ENCODE measurements around the gene BCL11A. TPM values are rescaled to one million over a fixed set of nuclear protein-coding genes. Genes with fewer than 3 reads are reported as not detected.

The BCL11A gene
- polyA plus RNA-seq, 3 donors: 12.7 to 14.2 (median 12.8) TPM

DNA sequence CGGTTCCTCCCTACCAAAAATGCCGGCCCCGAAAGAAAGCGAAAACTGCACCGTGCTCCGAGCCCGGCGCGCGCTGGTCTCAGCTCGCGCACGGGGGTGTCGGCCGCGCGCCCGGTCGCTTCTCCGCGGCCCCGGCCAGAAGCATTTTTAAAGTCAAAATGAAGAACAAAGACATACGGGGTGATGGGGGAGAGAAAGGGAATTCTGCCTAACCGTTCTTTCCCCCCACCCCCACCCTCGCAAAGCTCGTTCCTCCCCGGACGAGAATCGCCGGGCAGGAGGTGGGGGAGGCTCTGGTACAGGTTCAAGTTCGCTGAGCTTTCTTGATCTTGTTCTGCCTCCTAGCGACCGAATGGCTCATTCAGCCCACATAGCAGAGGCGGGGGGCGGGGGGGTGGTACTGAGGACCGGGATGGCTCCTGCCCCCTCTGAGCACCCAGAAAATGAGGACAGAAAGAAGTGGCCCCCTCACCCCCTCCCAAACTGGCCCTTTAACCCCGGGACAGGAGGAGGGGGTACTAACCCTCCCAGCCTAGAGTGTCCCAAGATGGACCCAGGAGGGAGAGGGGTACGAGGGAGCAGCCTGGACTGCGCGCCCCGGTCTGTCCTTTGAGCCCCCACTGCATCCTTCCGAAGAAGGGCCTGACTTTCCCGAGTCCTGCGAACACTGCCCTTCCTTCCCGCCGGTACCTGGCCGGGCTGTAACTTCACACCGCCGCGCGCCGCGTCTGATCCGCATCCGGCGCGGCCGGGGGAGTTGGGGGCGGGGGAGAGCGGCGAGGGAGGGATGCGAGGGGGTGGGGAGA, 3.1 kb downstream of the BCL11A start:
- DNase-seq (ENCODE audit: extremely low read depth in 1 of 11, low read depth in 9 of 11, low spot score in 4 of 11): peak in 8 of 11 donors; percentile 78 to 91 (median 84)

DNA sequence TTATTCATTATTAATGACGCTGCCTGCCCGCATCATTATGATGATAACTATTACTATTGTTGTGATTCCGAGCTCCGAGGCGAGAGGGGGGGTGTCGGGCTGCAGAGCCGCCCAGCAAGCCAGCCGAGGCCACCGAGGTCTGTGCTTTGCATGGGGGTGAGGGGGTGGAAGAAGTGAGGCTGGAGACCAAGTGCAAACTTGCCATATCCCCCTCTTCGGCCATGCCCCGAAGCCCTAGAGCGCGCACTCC, 3.6 kb downstream of the BCL11A start:
- DNase-seq (ENCODE audit: extremely low read depth in 1 of 11, low read depth in 9 of 11, low spot score in 4 of 11): no peak

DNA sequence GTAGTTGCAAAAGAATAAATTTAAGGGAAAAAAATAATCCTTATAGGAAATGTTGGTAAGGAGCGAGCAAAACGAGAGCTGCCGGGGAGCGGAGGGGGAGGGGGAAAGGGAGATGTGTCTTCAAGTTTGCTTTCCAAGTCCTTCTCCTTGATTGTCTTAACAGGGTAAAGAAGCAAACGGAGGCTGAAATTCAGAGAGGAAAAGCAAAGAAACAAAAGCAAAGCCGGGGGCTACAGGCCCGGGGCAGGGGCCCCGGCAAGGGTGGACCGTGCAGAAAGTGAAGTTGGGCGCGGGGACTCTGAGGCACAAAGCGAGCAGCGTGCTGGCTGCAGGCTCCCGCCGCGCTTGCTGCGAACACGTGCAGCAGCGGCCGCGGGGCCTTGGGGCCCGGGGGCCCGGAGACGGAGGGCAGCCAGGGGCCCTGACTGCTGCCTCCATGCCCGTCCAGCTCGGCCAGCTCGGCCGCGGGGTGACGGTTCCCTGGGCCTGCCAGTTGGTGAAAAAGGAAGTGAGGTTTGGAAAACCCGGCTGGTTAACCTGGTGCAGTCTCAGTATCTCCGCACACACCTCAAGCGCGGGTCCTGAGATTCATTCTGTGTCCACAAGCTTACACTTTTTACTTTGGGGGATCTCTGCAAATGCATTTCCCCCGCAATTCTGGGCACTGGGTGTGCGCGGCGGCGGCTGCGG, 4.1 kb downstream of the BCL11A start:
- no peak for DNase-seq (ENCODE audit: extremely low read depth in 1 of 11, low read depth in 9 of 11, low spot score in 4 of 11)

DNA sequence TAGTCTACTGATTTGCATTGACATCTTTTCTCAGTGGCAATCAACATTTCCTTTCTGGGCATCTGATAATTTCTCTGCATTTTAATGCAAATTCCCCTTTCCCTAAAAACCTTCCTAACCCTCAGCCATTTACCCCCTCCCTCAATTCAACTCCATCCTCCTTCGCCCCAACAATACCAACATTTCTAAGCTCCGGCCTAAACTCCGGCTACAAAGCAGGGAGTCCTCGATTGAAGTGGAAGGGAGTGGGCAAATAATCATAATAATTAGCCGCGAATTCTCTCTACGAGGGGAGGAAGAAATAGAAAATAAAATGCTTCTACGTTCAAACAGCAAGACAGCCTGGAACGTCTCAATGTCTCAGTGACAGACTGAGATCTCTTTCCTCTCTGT, 4.6 kb downstream of the BCL11A start:
- DNase-seq (ENCODE audit: extremely low read depth in 1 of 11, low read depth in 9 of 11, low spot score in 4 of 11): no peak

DNA sequence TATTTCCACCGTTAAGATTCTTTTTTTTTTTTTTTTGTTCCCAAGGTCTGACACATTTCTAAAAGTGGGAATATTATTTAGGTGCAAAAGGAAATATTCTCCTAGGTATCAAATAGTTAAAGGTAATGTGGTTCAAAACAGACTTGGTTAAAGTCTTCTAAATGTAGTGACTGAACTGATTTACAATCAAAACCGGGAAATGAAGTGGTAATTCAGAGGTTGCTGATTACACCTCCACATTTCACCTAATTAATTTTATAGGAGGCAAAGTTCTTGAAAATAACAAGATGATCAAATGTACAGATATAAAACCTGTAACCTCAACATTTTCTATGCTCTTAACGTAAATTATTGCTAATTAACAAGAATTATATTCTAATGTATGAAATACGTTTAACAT, 5.1 kb downstream of the BCL11A start:
- DNase-seq (ENCODE audit: extremely low read depth in 1 of 11, low read depth in 9 of 11, low spot score in 4 of 11): no peak

DNA sequence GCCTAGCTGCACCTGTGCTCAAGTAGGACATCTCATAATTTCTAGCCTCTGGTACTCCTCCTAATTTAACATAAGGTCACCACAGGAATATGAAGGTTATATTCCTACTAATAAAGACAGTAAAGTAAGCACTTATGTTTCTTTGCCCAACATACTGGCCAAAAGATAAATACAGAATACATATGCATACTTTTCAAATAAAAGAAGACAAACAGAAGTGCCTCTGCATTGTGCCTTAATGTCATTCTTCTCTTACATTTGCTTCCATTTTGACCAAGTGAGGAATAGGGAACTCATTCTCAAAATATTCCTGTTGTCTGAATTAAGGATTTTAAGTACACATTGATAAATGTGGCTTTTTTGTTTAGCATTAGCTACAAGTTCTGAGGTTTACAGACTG, 5.6 kb downstream of the BCL11A start:
- DNase-seq (ENCODE audit: extremely low read depth in 1 of 11, low read depth in 9 of 11, low spot score in 4 of 11): no peak

DNA sequence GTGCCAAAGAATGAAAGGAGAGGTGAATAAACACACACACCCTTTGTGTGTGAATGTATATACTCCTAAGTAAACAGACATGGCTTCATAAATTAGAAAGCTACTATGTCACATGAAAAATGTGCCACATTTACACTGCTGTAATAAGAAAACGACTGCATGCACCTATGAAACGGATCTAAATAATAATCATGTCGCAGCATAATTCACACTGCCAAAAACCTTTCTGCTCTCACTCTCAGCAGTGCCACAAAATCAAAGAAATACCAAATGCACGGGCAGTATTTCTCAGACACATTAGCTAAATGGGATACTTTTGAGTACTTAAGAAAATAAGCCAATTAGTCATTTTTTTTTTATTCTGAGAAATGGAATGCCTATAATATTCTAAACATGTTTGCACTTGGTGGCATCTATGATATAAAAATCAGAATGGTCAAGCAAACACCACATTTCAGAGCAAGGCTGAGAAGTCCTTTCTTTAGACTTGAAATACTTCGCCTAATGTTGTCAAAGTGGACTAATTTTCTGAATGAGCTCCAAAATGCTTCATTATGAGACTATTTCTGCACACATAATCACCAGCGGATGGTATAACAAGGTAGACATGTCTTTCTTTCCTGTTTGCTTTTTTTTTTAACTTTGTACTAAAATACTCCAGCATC, 6.6 kb downstream of the BCL11A start:
- DNase-seq (ENCODE audit: extremely low read depth in 1 of 11, low read depth in 9 of 11, low spot score in 4 of 11): no peak

DNA sequence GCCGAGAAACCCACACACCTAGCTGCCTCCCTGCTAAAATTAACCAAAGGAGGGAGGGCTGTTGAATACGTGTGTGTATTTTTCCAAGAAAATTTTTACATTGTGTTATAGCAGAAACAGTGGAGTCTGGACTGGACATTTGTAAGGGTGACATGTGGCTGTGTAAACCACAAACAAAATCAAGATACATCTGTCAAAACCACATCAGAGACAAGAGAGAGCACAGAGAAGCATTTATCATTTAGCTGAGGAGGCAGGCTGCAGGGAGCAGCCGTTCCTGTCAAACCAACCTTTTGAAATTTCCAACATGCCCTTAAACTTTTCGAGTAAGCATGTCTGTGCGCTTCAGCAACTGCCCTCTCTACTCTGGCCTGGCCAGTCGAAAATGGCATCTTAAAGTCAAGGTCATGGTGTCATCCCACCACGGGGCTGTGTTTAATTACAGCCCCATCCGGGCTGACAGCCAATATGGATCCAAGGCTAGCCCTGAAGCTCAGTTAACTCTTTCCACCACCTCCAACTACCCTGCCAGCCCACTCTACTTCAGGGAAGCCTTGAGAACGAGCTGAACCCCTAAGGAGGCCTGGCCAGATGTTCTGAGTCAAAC, 8.4 kb downstream of the BCL11A start:
- no peak for DNase-seq (ENCODE audit: extremely low read depth in 1 of 11, low read depth in 9 of 11, low spot score in 4 of 11)

DNA sequence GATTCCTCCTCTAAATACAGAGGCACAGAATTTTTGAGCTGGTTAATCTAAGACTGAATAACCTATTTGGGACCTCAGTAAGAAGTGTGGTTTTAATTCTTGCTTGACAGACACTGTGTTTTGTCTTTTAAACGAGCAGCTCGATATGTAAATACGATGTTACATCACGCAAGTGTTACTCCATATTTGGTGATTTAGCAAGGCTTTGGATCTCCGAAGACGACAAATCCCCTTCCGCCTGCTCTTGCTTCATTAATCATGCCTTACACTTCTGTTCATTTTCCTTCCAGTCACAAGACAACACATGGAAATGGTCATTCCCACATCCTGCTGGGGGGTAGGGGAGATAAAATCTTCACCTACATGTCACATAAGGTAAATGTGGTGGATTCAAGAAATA, 9.4 kb downstream of the BCL11A start:
- no peak for DNase-seq (ENCODE audit: extremely low read depth in 1 of 11, low read depth in 9 of 11, low spot score in 4 of 11)

DNA sequence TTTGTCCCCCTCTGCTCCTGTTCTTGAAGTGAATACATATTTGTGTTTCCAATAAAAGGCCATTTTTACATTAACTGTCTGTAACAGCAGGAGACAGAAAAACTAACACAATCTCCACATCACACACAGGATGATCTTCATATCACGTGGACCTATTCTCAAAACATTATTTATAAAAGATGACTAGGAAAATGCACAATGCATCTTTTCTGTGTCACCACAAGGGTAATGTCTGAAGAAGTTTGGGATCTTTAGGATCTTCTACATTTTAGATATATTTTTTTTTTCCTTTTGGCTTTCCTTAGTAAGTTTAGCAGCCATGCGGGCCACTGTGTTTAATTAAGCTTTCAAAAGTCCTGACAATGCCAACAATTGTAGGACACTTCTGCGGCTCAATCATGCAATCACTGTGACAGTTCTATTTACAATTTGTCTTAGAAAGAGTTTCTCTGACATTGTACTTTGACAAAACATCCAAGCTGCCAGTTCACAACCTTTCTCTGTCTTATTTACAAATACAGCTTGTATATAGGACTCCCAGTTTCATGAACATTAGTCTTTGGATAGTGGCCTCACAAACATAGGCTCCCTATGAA, 12.3 kb downstream of the BCL11A start:
- DNase-seq (ENCODE audit: extremely low read depth in 1 of 11, low read depth in 9 of 11, low spot score in 4 of 11): no peak

DNA sequence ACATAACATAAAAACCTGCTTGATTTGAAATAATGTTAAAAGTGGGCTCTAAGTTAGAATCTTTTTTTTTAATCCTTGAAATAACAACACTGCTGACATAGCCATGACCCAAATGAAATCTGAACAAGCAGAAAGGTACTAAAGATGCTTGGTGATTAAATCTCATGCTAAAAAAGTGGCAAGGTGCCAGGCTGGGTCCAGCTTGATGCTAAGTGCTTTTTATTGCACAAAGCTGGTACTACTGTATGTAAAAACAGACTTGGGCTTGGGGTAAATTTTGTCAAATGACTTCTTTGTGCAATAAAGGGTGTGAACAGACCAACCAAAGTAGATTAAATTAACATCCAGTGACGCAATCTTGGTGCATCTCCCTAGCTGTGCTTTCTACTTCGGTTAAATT, 13.4 kb downstream of the BCL11A start:
- DNase-seq (ENCODE audit: extremely low read depth in 1 of 11, low read depth in 9 of 11, low spot score in 4 of 11): no peak

DNA sequence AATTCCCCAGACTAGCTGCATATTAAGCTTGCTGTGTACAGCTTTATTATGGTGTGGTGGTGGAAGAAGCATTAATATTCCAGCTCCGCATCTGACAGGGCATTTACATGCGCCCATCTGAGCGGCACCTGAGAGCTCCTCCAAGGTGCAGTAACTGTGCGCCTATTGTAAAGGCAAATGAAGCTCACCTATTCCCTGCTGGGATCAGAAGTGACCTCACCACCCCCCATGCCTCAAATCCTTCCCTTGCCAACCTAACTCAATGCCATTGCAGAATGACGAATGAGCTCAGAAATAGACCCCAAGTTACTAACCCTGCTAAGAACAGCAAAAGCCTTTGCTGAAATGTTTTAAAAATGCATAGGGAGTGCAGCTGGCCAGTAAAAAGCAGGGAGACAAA, 14.3 kb downstream of the BCL11A start:
- DNase-seq (ENCODE audit: extremely low read depth in 1 of 11, low read depth in 9 of 11, low spot score in 4 of 11): no peak

DNA sequence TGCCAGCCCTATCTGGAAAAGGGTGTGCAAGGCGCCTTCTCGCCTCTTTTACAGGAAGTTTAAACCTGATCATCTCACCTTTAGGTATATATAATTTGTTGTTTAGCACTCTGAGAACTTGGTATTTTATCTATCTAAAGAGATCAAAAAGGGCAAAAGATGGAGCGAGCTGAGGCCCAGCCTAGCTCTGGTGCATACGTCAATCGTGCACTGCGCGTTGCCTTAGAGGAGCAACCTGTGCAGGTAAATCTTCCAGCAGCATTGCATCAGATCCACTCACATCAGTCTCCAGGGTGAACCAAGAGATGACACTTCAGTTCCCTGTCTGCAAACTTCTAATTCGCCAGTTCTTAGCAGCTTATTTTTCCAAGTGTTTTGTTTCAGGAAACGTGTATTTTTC, 15.4 kb downstream of the BCL11A start:
- DNase-seq (ENCODE audit: extremely low read depth in 1 of 11, low read depth in 9 of 11, low spot score in 4 of 11): no peak

DNA sequence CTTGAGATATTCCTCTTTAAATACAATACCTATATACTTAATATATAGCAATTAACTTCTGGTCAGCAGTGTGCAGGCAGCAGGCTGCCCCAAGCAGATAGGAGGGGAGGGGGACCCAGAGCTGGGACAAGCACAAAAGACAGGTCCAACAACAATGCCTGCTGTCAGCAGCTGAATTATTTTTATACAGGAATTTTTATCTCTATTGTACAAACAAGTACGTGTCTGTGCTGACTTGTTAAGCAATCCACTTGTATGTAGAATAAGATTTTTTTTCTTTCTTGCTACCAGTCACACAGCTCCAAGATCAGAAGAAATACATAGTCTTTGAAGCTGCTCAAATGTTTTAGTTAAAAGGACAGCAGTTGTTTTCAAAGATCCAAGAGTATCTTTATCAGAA, 16.7 kb downstream of the BCL11A start:
- no peak for DNase-seq (ENCODE audit: extremely low read depth in 1 of 11, low read depth in 9 of 11, low spot score in 4 of 11)

DNA sequence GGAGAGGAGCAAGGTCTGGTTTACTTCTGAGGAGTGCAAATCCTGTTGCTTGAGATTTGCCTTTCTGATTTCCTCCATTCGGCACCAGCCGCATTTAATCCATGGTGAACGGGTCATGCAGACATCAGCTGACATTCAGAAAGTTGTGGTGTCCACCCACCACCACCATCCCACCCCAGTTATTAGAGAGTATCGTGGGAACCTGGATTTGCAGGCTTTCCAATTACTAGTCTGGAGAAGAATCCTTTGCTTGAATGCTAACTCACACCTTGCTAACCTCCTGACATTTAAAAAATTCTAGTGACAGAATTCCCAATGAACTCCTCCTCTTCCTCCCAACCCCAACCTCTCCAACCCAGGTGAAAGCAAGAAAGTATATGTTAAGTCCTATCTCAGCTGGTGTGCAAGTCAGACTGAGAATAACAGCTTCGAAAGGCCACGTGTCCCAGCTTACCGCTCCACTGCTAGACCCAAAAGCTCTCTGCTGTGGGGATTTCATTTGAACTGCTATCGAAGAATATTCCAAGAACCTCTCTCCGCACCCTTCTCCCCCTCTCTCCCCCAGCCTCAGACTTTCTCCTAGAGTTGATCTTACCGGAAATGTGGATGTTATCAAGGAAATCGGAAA, 17.7 kb downstream of the BCL11A start:
- DNase-seq (ENCODE audit: extremely low read depth in 1 of 11, low read depth in 9 of 11, low spot score in 4 of 11): no peak

DNA sequence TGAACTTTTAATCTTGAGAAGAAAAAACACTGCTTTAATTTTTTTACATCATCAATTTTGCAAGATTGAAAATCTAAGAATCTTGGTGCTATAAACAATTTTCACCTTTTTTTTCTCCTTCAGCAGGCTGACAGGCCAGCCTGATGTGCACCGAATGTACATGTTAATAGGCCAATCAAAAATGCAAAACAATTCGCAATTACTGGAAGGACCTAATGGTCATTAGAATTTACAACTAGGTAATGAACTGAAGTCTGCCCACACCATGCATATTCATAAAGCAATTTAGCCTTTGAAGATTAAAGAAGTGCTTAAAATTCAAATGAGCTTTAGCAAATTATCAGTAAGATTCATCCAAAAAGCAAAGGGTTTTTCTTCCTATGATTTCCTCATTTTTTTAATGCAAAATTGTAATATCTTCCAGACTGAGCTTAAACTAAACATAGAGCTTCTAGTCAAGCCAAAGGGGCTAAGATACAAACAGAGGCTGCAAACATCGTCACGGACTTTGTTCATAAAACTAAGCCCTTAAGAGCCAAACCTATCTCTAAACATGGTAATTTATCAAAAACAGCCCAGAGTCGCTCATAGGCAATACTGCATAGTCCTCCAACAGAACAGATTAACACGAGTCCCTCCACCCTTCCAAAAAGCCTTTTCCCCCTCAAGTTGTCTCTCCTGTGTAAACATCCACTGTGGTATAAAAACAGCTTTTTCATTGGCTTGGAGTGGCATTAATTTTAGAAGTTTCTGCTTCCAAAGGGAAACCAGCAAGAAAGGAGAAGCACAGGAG, 18.4 kb downstream of the BCL11A start:
- DNase-seq (ENCODE audit: extremely low read depth in 1 of 11, low read depth in 9 of 11, low spot score in 4 of 11): no peak

DNA sequence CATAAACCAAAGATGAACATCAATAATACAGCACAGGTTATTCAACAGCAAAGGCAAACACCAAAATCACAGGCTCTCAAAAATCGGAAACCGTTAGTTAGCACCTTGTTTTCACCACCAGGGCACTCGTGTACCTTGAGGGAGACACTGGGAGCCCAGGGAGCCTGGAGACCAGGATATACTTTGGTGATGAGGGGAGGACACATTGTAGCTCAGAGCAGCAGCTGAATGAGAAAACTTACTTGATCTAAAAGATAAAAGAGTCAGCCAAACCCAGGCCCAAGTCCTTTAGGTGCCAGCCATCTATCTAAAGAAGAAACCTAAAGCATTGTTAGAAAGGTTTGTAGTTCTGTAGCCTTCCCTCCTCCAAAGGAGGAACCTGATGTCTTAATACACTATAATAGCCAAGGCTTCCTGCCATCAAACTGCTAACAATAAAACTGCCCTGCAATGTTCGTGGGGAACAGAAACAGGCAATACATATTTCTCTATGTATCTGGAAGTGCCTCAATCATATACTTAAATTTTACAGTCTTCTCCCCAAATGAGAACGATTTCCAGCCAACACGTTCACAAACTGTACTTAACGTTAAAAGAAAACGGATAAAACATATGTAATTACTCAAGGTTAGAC, 19.3 kb downstream of the BCL11A start:
- DNase-seq (ENCODE audit: extremely low read depth in 1 of 11, low read depth in 9 of 11, low spot score in 4 of 11): no peak

All from renal cortex interstitium (tissue), 11 donors.